HL-60 (cell line): ENCODE results near the gene TSHZ2.

Experiments
- DNase-seq, 2 experiments: peaks; one replicate each; pipeline ENCODE4 v3.0.0-alpha.2; 2010 to 2020; ENCODE audit warnings: low read depth in 1 of 2, low spot score in 1 of 2
- H3K27ac ChIP-seq: fragments of 250-450 bp; sonication (Bioruptor Pico); replicated peaks from 2 replicates; pipeline ENCODE4 v1.5.1; 2020; ENCODE audit warnings: mild to moderate bottlenecking, moderate library complexity
- H3K27me3 ChIP-seq: fragments of 250-450 bp; sonication (Bioruptor Pico); 2 replicates; pipeline ENCODE4 v1.5.1; 2021; ENCODE audit warnings: mild to moderate bottlenecking, moderate library complexity; ENCODE audit not compliant: insufficient read depth, poor library complexity, severe bottlenecking
- H3K4me3 ChIP-seq: replicated peaks from 2 replicates; pipeline ENCODE4 v1.5.1; 2011; ENCODE audit warnings: mild to moderate bottlenecking, control low read depth, low read length; ENCODE audit not compliant: insufficient read depth
- GABPA ChIP-seq: IDR thresholded peaks from 2 replicates; pipeline ENCODE4 v1.6.1; 2012; ENCODE audit warnings: low read depth
- POLR2AphosphoS5 ChIP-seq: IDR thresholded peaks from 2 replicates; pipeline ENCODE4 v1.6.1; 2012; ENCODE audit warnings: low read depth
- SPI1 ChIP-seq: IDR thresholded peaks from 2 replicates; pipeline ENCODE4 v1.6.1; 2012; ENCODE audit warnings: low read depth, mild to moderate bottlenecking, borderline replicate concordance
- TF ChIP-seq, protein P1 (sequence below): IDR thresholded peaks from one replicate; pipeline ENCODE4 v1.5.1; 2011; ENCODE audit warnings: low read length, control low read depth, inconsistent platforms; ENCODE audit not compliant: insufficient read depth
- TF ChIP-seq, protein P2 (sequence below): IDR thresholded peaks from 2 replicates; pipeline ENCODE4 v1.6.1; 2012; ENCODE audit warnings: low read depth; ENCODE audit not compliant: insufficient replicate concordance

Gene TSHZ2

DNA sequence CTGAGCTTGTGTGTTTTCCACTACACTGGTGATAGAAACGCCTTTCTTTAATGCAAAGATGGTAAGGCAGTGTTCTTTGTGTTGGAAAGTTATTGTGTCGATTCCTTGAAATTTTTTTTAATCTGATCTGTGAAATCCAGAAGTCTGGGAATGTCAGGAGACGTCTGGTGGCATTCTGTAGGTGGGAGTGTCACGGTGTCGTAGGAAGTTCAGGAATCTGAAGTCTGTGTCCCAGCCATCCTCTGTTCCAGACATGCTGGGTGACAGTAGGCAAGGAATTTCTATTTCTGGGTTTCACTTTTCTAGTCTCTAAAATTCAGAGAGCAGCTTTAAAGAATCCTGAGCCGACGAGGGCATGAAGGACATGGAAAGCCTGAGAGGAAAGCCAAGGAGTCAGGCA lies 397.7 kb downstream of the TSHZ2 start:
- no peak for DNase-seq
- TF ChIP-seq GABPA: no peak
- Histone ChIP-seq H3K27ac (no peak overlapping the region), H3K27me3 (no peaks in the 10 kb centered on the region), H3K4me3 (no peak overlapping the region)

DNA sequence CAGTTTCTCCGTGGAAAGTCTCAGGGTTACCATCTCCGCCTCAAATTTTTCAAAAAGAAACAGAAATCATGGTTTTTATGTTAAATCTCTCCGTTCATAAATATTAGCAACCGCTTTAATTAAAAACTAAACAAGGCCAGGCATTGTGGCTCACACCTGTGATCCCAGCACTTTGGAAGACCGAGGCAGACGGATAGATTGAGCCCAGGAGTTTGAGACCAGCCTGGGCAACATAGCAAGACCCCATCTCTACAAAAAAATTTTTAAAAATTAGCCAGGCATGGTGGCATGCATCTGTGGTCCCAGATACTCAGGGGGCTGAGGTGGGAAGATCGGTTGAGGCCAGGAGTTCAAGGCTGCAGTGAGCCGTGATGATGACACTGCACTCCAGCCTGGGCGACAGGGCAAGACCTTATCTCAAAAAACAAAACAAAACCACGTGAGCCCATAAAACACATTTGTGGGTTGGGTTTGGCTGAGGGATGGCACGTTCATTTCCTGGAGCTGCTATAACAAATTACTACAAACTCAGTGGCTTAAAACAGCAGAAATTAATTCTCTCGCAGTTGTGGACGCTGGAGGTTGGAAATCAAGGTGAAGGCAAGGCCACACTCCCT lies 398.3 kb downstream of the TSHZ2 start:
- Histone ChIP-seq H3K27me3 (no peaks in the 10 kb centered on the region), H3K27ac (no peak overlapping the region), H3K4me3 (no peak overlapping the region)
- DNase-seq: no peak
- TF ChIP-seq POLR2AphosphoS5 (no peak), SPI1 (no peak), GABPA (no peak)
- TF ChIP-seq, protein P1, sequence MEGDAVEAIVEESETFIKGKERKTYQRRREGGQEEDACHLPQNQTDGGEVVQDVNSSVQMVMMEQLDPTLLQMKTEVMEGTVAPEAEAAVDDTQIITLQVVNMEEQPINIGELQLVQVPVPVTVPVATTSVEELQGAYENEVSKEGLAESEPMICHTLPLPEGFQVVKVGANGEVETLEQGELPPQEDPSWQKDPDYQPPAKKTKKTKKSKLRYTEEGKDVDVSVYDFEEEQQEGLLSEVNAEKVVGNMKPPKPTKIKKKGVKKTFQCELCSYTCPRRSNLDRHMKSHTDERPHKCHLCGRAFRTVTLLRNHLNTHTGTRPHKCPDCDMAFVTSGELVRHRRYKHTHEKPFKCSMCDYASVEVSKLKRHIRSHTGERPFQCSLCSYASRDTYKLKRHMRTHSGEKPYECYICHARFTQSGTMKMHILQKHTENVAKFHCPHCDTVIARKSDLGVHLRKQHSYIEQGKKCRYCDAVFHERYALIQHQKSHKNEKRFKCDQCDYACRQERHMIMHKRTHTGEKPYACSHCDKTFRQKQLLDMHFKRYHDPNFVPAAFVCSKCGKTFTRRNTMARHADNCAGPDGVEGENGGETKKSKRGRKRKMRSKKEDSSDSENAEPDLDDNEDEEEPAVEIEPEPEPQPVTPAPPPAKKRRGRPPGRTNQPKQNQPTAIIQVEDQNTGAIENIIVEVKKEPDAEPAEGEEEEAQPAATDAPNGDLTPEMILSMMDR: no peak
- TF ChIP-seq, protein P2, sequence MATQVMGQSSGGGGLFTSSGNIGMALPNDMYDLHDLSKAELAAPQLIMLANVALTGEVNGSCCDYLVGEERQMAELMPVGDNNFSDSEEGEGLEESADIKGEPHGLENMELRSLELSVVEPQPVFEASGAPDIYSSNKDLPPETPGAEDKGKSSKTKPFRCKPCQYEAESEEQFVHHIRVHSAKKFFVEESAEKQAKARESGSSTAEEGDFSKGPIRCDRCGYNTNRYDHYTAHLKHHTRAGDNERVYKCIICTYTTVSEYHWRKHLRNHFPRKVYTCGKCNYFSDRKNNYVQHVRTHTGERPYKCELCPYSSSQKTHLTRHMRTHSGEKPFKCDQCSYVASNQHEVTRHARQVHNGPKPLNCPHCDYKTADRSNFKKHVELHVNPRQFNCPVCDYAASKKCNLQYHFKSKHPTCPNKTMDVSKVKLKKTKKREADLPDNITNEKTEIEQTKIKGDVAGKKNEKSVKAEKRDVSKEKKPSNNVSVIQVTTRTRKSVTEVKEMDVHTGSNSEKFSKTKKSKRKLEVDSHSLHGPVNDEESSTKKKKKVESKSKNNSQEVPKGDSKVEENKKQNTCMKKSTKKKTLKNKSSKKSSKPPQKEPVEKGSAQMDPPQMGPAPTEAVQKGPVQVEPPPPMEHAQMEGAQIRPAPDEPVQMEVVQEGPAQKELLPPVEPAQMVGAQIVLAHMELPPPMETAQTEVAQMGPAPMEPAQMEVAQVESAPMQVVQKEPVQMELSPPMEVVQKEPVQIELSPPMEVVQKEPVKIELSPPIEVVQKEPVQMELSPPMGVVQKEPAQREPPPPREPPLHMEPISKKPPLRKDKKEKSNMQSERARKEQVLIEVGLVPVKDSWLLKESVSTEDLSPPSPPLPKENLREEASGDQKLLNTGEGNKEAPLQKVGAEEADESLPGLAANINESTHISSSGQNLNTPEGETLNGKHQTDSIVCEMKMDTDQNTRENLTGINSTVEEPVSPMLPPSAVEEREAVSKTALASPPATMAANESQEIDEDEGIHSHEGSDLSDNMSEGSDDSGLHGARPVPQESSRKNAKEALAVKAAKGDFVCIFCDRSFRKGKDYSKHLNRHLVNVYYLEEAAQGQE: no peak

DNA sequence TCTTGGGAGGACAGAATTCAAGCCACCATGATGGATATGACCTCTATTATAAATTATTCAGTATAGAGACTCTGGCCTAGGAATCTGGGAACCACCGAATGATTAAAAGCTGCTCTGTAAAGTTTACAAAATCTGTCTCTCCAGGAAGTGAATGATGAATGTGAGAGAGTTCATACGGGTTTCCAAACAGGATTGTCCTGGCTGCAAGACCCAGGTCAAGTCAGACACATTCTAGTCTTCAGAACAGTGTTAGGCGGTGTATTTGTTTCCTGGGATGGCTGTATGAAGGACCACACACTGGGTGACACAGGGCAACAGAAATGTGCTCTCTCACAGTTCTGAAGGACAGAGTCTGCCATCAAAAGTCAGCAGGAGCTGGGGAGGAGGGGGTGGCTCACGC lies 399.1 kb downstream of the TSHZ2 start:
- DNase-seq: no peak
- no peak overlapping the region for H3K4me3 ChIP-seq
- no peak overlapping the region for H3K27ac ChIP-seq
- TF ChIP-seq GABPA (no peak), POLR2AphosphoS5 (no peak), SPI1 (no peak)
- TF ChIP-seq, protein P1: no peak
- TF ChIP-seq, protein P2: no peak
- no peaks in the 10 kb centered on the region for H3K27me3 ChIP-seq

DNA sequence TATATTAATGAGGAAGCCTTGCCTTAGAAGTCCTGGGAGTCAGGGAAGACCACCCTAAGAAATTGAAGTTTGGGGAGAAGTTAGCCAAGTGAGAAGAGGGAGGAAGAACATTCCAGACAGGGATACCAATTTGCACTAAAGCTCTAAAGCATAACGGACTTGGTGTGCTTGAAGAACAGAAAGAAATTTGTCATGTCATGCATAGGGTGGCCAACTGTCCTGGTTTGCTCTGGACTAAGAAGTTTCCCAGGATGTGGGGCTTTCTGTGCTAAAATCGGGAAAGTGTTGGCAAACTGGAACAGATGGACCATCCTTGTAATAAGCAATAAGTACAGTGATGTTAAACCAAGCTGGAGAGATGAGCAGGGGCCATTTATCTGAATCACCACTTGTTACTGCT lies 403.9 kb downstream of the TSHZ2 start:
- TF ChIP-seq GABPA (no peak), SPI1 (no peak), POLR2AphosphoS5 (no peak)
- TF ChIP-seq, protein P1: no peak
- TF ChIP-seq, protein P2: no peak
- peaks cover 2% of the 10 kb centered on the region for H3K27me3 ChIP-seq
- H3K27ac ChIP-seq: no peak overlapping the region

More for the DNA sequence above, 403.9 kb downstream of the TSHZ2 start:
- no peak overlapping the region for H3K4me3 ChIP-seq
- DNase-seq: no peak
